GM10266 (cell line): ENCODE data around the gene FRAS1.

Experiments
- DNase-seq: peaks from one replicate; pipeline ENCODE4 v3.0.0; 2012; ENCODE audit errors: extremely low spot score
- TF ChIP-seq, protein P1 (sequence below): IDR thresholded peaks from 2 replicates; pipeline ENCODE4 v1.5.1; 2012; ENCODE audit warnings: mild to moderate bottlenecking, low read depth; ENCODE audit not compliant: control insufficient read depth, insufficient read depth; ENCODE audit errors: missing control alignments

FRAS1 gene

DNA sequence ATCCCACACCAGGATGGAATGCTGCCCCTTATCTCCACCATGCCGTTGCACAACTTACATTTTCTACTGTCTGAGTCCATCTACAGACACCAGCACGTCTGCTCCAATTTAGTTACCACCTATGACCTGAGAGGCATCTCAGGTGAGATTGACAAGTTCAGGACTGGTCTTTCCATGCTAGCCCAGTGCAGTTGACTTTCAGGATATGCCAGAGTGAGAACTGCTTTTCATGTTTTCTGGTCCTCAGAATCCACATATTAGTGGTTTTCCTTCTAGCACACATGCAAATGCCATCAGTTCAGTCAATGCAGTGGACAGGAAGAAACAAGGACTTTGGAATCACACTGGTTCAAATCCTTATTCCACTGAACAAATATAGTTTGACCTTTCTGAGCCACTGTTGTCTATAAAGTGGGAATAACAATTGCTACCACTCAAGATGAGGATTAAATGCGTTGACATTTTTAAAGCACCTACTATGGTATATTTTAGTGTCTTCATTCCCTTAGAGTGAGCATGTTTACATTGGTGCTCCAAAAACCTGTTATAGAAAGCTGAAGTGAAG is 456.4 kb downstream of the FRAS1 start:
- TF ChIP-seq, protein P1, sequence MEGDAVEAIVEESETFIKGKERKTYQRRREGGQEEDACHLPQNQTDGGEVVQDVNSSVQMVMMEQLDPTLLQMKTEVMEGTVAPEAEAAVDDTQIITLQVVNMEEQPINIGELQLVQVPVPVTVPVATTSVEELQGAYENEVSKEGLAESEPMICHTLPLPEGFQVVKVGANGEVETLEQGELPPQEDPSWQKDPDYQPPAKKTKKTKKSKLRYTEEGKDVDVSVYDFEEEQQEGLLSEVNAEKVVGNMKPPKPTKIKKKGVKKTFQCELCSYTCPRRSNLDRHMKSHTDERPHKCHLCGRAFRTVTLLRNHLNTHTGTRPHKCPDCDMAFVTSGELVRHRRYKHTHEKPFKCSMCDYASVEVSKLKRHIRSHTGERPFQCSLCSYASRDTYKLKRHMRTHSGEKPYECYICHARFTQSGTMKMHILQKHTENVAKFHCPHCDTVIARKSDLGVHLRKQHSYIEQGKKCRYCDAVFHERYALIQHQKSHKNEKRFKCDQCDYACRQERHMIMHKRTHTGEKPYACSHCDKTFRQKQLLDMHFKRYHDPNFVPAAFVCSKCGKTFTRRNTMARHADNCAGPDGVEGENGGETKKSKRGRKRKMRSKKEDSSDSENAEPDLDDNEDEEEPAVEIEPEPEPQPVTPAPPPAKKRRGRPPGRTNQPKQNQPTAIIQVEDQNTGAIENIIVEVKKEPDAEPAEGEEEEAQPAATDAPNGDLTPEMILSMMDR: no peak
- no peak for DNase-seq

DNA sequence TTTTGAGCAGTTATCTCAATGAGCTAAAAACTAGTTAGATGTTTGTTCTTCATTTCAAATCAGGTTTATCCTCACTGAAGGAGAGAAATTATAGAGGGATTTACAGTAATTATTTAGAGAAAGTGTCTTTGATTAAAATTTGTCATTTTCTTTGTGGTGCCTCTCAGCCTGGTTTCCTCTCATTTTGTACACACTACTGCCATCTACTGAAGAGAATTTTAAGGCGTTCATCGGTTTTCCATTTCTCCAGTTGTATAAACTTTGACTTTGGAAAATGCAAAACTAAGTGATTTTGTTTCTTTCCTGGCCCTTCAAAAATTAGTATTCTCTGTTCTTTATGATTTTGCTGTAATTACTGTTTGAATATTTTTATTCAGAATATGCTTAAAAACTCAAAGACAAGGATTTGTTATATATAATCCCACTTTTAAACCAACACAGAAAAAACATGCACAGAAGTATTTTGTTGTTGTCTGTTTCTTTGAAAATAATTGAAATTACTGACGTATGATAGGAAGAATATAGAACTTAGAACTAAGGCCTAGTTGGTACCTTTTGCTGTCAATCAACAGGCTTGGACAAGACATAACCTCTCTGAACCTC is 460.0 kb downstream of the FRAS1 start:
- DNase-seq: no peak
- TF ChIP-seq, protein P1: peak; percentile 47

- TF ChIP-seq, protein P1: no peak
Measured at GRCh38 chr4:78518561-78518960, 461.4 kb downstream of the FRAS1 start.

GRCh38 chr4:78519962-78520361 is 462.8 kb downstream of the FRAS1 start:
- TF ChIP-seq, protein P1: no peak
- DNase-seq: no peak

More at GRCh38 chr4:78518561-78518960, 461.4 kb downstream of the FRAS1 start:
- DNase-seq: no peak

GRCh38 chr4:78520808-78521226 is 463.7 kb downstream of the FRAS1 start:
- no peak for DNase-seq

GRCh38 chr4:78524009-78524408 is 466.9 kb downstream of the FRAS1 start:
- TF ChIP-seq, protein P1: no peak
- DNase-seq: no peak

More at GRCh38 chr4:78520808-78521226, 463.7 kb downstream of the FRAS1 start:
- TF ChIP-seq, protein P1: no peak

GRCh38 chr4:78525559-78525958 is 468.4 kb downstream of the FRAS1 start:
- TF ChIP-seq, protein P1: no peak
- no peak for DNase-seq
